VCaP (cell line): ENCODE data around the gene RNFT2.
"Not testable (repeated sequence)": the region's sequence is repeated elsewhere in the genome, so short reads cannot be mapped to it uniquely, and the experiment has no call there.

ENCODE experiments used
- H3K27ac ChIP-seq: fragments of 450-650 bp; 2 replicates; pipeline ENCODE4 v1.5.1; 2017
- CTCF ChIP-seq: fragments of 450-650 bp; conservative IDR thresholded peaks from 2 replicates; pipeline ENCODE4 v1.5.1; 2017; ENCODE audit warnings: mild to moderate bottlenecking, moderate library complexity

RNFT2 gene

GRCh38 chr12:116735951-116736599 lies 2.0 kb upstream of the RNFT2 start:
- peak overlapping the region; percentile 80 for H3K27ac ChIP-seq
- no peak for TF ChIP-seq CTCF

- H3K27ac ChIP-seq: peak overlapping the region; percentile 80
- TF ChIP-seq CTCF: no peak
Measured at GRCh38 chr12:116736962-116737773, 947 bp upstream of the RNFT2 start.

- no peak overlapping the region; the same call in 1 of the 2 replicates for H3K27ac ChIP-seq
Measured at GRCh38 chr12:116739381-116739887, 1.3 kb downstream of the RNFT2 start.

GRCh38 chr12:116742787-116743186 lies 4.7 kb downstream of the RNFT2 start:
- H3K27ac ChIP-seq: not testable (repeated sequence)

More at GRCh38 chr12:116739381-116739887, 1.3 kb downstream of the RNFT2 start:
- TF ChIP-seq CTCF: no peak

GRCh38 chr12:116744766-116745165 lies 6.7 kb downstream of the RNFT2 start:
- no peak for TF ChIP-seq CTCF

GRCh38 chr12:116745554-116745953 lies 7.4 kb downstream of the RNFT2 start:
- no peak overlapping the region for H3K27ac ChIP-seq
- no peak for TF ChIP-seq CTCF

More at GRCh38 chr12:116744766-116745165, 6.7 kb downstream of the RNFT2 start:
- H3K27ac ChIP-seq: no peak overlapping the region

GRCh38 chr12:116749884-116750283 lies 11.8 kb downstream of the RNFT2 start:
- TF ChIP-seq CTCF: no peak
- no peak overlapping the region for H3K27ac ChIP-seq
